SK-N-SH (cell line): ENCODE data around the gene LRRIQ1. TPM values are rescaled to one million over a fixed set of nuclear protein-coding genes. Genes with fewer than 3 reads are reported as not detected.

Experiments
- CTCF ChIA-PET: fragments of 300-600, 350-600 bp; formaldehyde crosslinking; extraction: SDS; loops from one replicate; lab custom pipeline; 2021; lab: Yijun Ruan, JAX
- POLR2A ChIA-PET: fragments of 350-600 bp; sonication (Branson Sonifier 250); formaldehyde crosslinking; extraction: SDS; loops from one replicate; lab custom pipeline; 2020; ENCODE audit warnings: antibody characterized with exemption, inconsistent platforms; lab: Yijun Ruan, JAX
- DNase-seq: peaks from one replicate; pipeline ENCODE4 v3.0.0; 2012
- H2AFZ ChIP-seq: fragments of 200-600 bp; sonication (generic); 2 replicates; pipeline ENCODE4 v1.8.1; 2016; ENCODE audit warnings: antibody characterized with exemption, mild to moderate bottlenecking, low read depth
- H3F3A ChIP-seq: fragments of 200-600 bp; sonication (generic); replicated peaks from 2 replicates; pipeline ENCODE3; 2016; ENCODE audit warnings: antibody characterized with exemption, mild to moderate bottlenecking; ENCODE audit not compliant: insufficient read depth
- H3K27ac ChIP-seq, 2 experiments: fragments of 200-500 bp in 1 of 2; fragments of 200-600 bp in 1 of 2; sonication (Bioruptor generic) in 1 of 2; sonication (generic), shearing (Covaris generic) in 1 of 2; 2 replicates each; pipeline versions ENCODE4 v1.5.1 to v1.6.1; 2014 to 2016; ENCODE audit warnings: low read depth in 2 of 2, inconsistent platforms in 1 of 2, low read length in 1 of 2, mild to moderate bottlenecking in 1 of 2, mixed read lengths in 1 of 2
- H3K27me3 ChIP-seq: fragments of 200-600 bp; sonication (generic), shearing (Covaris generic); 2 replicates; pipeline ENCODE4 v1.6.1; 2016; ENCODE audit warnings: mixed run types; ENCODE audit not compliant: insufficient read depth
- H3K36me3 ChIP-seq, 2 experiments: fragments of 200-500 bp in 1 of 2; fragments of 200-600 bp in 1 of 2; sonication (Bioruptor generic) in 1 of 2; sonication (generic) in 1 of 2; replicated peaks in 1 of 2; 2 replicates each; pipeline versions ENCODE3 to v1.5.1; 2014 to 2016; ENCODE audit warnings: low read length in 1 of 2, mild to moderate bottlenecking in 1 of 2; ENCODE audit not compliant: insufficient read depth in 2 of 2, control insufficient read depth in 1 of 2
- H3K4me1 ChIP-seq, 2 experiments: fragments of 200-500 bp in 1 of 2; fragments of 200-600 bp in 1 of 2; sonication (Bioruptor generic) in 1 of 2; sonication (generic), shearing (Covaris generic) in 1 of 2; 2 replicates each; pipeline versions ENCODE4 v1.5.1 to v1.6.1; 2014 to 2016; ENCODE audit warnings: low read depth in 1 of 2, low read length in 1 of 2, mixed run types in 1 of 2; ENCODE audit not compliant: insufficient read depth in 2 of 2, control insufficient read depth in 1 of 2
- H3K4me2 ChIP-seq: fragments of 200-600 bp; sonication (generic), shearing (Covaris generic); 2 replicates; pipeline ENCODE4 v1.6.1; 2017; ENCODE audit warnings: mixed run types
- H3K4me3 ChIP-seq, 2 experiments: fragments of 200-500 bp in 1 of 2; fragments of 200-600 bp in 1 of 2; sonication (Bioruptor generic) in 1 of 2; sonication (generic), shearing (Covaris generic) in 1 of 2; 2 replicates each; pipeline versions ENCODE4 v1.5.1 to v1.8.1; 2014 to 2016; ENCODE audit warnings: low read depth in 2 of 2, inconsistent platforms in 1 of 2, low read length in 1 of 2, mild to moderate bottlenecking in 1 of 2, mixed read lengths in 1 of 2, moderate library complexity in 1 of 2
- H3K79me2 ChIP-seq: fragments of 200-600 bp; sonication (generic); 2 replicates; pipeline ENCODE4 v1.8.1; 2017; ENCODE audit warnings: mild to moderate bottlenecking; ENCODE audit not compliant: insufficient read depth
- H3K9ac ChIP-seq: fragments of 200-600 bp; sonication (generic); 2 replicates; pipeline ENCODE4 v1.6.1; 2017; ENCODE audit warnings: mixed run types
- H3K9me2 ChIP-seq: fragments of 200-600 bp; sonication (generic); 2 replicates; pipeline ENCODE4 v1.6.1; 2017; ENCODE audit warnings: mixed run types
- H3K9me3 ChIP-seq: fragments of 200-600 bp; sonication (generic); 2 replicates; pipeline ENCODE4 v1.6.1; 2017; ENCODE audit warnings: mixed run types, mild to moderate bottlenecking, moderate library complexity
- H4K20me1 ChIP-seq: fragments of 200-600 bp; sonication (generic); 2 replicates; pipeline ENCODE4 v1.6.1; 2017; ENCODE audit warnings: mild to moderate bottlenecking, mixed run types; ENCODE audit not compliant: insufficient read depth
- CHD2 ChIP-seq: fragments of 150-350 bp; IDR thresholded peaks from 2 replicates; pipeline ENCODE4 v1.6.1; 2018; ENCODE audit warnings: low read length; ENCODE audit not compliant: partially characterized antibody
- EP300 ChIP-seq, 2 experiments: IDR thresholded peaks; 2 replicates each; pipeline versions ENCODE4 v1.4.0 to v1.6.1; 2012; ENCODE audit warnings: borderline replicate concordance in 1 of 2, low read depth in 1 of 2, low read length in 1 of 2
- FOSL2 ChIP-seq: IDR thresholded peaks from 2 replicates; pipeline ENCODE4 v1.4.0; 2012; ENCODE audit warnings: low read depth, mild to moderate bottlenecking, moderate library complexity, borderline replicate concordance
- FOXM1 ChIP-seq: IDR thresholded peaks from 2 replicates; pipeline ENCODE4 v1.4.0; 2012; ENCODE audit warnings: low read depth, mild to moderate bottlenecking
- GABPA ChIP-seq: IDR thresholded peaks from 2 replicates; pipeline ENCODE4 v1.4.0; 2012; ENCODE audit warnings: low read depth, mild to moderate bottlenecking
- IRF3 ChIP-seq: fragments of 150-350 bp; IDR thresholded peaks from 2 replicates; pipeline ENCODE4 v1.6.1; 2016; ENCODE audit warnings: mild to moderate bottlenecking, low read depth, low read length
- MEF2A ChIP-seq: IDR thresholded peaks from 2 replicates; pipeline ENCODE4 v1.4.0; 2012; ENCODE audit warnings: low read depth, borderline replicate concordance
- NFIC ChIP-seq: IDR thresholded peaks from 2 replicates; pipeline ENCODE4 v1.4.0; 2012; ENCODE audit warnings: borderline replicate concordance
- NRF1 ChIP-seq: IDR thresholded peaks from 2 replicates; pipeline ENCODE4 v1.6.1; 2012; ENCODE audit warnings: low read depth, mild to moderate bottlenecking, low read length
- POLR2AphosphoS5 ChIP-seq: IDR thresholded peaks from 2 replicates; pipeline ENCODE4 v1.6.1; 2012; ENCODE audit warnings: low read depth, low read length
- RAD21 ChIP-seq: IDR thresholded peaks from 2 replicates; pipeline ENCODE4 v1.6.1; 2012; ENCODE audit warnings: mild to moderate bottlenecking, low read length
- RCOR1 ChIP-seq: fragments of 150-350 bp; IDR thresholded peaks from 2 replicates; pipeline ENCODE4 v1.6.1; 2017; ENCODE audit warnings: antibody characterized with exemption, low read length
- RXRA ChIP-seq: IDR thresholded peaks from 2 replicates; pipeline ENCODE4 v1.4.0; 2012; ENCODE audit warnings: low read depth, mild to moderate bottlenecking, borderline replicate concordance
- SIN3A ChIP-seq: IDR thresholded peaks from 2 replicates; pipeline ENCODE4 v1.6.1; 2012; ENCODE audit warnings: low read depth, mild to moderate bottlenecking, low read length, moderate library complexity, borderline replicate concordance
- SMC3 ChIP-seq: IDR thresholded peaks from 2 replicates; pipeline ENCODE4 v1.6.1; 2012; ENCODE audit warnings: low read depth, low read length, improper control_type of control experiment
- TAF1 ChIP-seq: IDR thresholded peaks from 2 replicates; pipeline ENCODE4 v1.6.1; 2012; ENCODE audit warnings: low read depth, mild to moderate bottlenecking, low read length, moderate library complexity, borderline replicate concordance
- USF2 ChIP-seq: fragments of 150-350 bp; IDR thresholded peaks from 2 replicates; pipeline ENCODE4 v1.6.1; 2017; ENCODE audit warnings: antibody characterized with exemption, low read length, low read depth, borderline replicate concordance
- WGBS: methylation state at CpG from one replicate; pipeline ENCODE4 v1.1.6; 2017; ENCODE audit warnings: low lambda C conversion rate; 5-methylcytosine and 5-hydroxymethylcytosine counted together
- polyA plus RNA-seq, 3 experiments: library from polyadenylated mRNA; depleted of rRNA; stranded (reverse); fragments of >200 nt; gene quantifications; 2 replicates each; pipeline ENCODE4 v1.2.3, GENCODE V29; 2012
- TF ChIP-seq, protein P1 (sequence below): IDR thresholded peaks from 2 replicates; pipeline ENCODE4 v1.4.0; 2012; ENCODE audit warnings: low read depth, borderline replicate concordance
- TF ChIP-seq, protein P2 (sequence below): IDR thresholded peaks from 2 replicates; pipeline ENCODE4 v1.6.1; 2012; ENCODE audit warnings: mild to moderate bottlenecking, low read depth, low read length, moderate library complexity
- TF ChIP-seq, protein P3 (sequence below): IDR thresholded peaks from 2 replicates; pipeline ENCODE4; 2012

Gene LRRIQ1
- polyA plus RNA-seq, 1 of the 3 experiments (the other 2 are of a cell fraction), result 0.39 TPM

DNA sequence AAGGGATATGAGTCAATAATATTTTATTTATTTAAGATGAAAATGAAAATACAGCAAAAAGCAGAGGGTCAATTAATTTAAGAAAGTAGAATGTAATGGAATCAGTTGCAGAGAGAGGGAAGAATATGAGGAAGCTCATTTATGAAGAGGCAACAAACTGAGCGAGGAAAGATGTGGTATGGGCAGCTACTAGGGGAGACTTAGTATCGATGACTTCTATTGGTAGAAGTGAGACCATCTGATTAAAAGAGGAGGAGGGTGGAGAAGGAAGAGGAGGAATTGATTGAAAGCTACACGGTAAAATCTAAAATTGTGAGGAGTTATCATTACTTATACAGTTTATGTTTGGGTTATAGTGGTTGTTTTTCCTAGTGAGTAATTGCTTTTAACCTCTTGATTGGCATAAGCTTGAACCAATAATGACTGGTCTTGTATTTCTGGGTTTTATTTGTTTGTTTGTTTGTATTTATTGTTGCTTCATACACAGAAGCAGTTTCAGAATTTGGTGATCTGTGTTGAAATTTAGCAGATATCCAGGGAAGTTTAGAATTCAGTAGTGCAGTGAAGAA lies 121.0 kb downstream of the LRRIQ1 start (continued):
- TF ChIP-seq, protein P1, sequence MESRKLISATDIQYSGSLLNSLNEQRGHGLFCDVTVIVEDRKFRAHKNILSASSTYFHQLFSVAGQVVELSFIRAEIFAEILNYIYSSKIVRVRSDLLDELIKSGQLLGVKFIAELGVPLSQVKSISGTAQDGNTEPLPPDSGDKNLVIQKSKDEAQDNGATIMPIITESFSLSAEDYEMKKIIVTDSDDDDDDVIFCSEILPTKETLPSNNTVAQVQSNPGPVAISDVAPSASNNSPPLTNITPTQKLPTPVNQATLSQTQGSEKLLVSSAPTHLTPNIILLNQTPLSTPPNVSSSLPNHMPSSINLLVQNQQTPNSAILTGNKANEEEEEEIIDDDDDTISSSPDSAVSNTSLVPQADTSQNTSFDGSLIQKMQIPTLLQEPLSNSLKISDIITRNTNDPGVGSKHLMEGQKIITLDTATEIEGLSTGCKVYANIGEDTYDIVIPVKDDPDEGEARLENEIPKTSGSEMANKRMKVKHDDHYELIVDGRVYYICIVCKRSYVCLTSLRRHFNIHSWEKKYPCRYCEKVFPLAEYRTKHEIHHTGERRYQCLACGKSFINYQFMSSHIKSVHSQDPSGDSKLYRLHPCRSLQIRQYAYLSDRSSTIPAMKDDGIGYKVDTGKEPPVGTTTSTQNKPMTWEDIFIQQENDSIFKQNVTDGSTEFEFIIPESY, result no peak
- TF ChIP-seq TAF1 (no peak), RXRA (no peak), SMC3 (no peak), FOXM1 (no peak), FOSL2 (no peak), RCOR1 (no peak), POLR2AphosphoS5 (no peak), NRF1 (no peak), RAD21 (no peak)
- TF ChIP-seq, protein P2, sequence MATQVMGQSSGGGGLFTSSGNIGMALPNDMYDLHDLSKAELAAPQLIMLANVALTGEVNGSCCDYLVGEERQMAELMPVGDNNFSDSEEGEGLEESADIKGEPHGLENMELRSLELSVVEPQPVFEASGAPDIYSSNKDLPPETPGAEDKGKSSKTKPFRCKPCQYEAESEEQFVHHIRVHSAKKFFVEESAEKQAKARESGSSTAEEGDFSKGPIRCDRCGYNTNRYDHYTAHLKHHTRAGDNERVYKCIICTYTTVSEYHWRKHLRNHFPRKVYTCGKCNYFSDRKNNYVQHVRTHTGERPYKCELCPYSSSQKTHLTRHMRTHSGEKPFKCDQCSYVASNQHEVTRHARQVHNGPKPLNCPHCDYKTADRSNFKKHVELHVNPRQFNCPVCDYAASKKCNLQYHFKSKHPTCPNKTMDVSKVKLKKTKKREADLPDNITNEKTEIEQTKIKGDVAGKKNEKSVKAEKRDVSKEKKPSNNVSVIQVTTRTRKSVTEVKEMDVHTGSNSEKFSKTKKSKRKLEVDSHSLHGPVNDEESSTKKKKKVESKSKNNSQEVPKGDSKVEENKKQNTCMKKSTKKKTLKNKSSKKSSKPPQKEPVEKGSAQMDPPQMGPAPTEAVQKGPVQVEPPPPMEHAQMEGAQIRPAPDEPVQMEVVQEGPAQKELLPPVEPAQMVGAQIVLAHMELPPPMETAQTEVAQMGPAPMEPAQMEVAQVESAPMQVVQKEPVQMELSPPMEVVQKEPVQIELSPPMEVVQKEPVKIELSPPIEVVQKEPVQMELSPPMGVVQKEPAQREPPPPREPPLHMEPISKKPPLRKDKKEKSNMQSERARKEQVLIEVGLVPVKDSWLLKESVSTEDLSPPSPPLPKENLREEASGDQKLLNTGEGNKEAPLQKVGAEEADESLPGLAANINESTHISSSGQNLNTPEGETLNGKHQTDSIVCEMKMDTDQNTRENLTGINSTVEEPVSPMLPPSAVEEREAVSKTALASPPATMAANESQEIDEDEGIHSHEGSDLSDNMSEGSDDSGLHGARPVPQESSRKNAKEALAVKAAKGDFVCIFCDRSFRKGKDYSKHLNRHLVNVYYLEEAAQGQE, result no peak

DNA sequence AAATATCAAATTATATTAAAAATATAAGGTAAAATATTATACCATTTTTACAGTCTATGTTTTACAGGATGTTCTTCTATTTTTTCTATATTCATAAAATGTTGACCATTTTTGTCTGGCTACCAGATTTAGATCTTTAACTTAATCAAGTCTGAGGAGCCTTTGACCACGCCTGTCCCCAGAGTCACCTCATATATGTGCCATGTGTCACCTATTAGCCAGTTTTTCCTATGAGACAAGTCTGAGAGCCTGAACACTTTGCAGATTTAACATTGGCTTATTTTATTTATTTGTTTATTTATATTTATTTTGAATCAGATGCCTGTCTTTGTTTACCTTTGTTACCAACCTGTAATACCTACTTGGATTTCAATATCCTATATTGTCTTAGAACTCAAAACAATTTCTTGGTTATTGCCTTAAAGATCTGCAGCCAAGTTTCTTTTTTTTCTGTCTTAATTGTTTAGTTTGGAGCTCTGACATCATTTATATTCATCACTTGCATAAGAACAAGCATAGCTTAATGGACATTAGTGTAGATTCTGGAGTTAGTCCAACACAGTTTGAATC lies 127.7 kb downstream of the LRRIQ1 start:
- no peak overlapping the region for H3K27ac ChIP-seq
- ChIA-PET CTCF (no interaction called here), POLR2A (no interaction called here)
- H3K36me3 ChIP-seq, result no peaks in the 10 kb centered on the region
- no peak overlapping the region for H3K4me3 ChIP-seq
- no peaks in the 10 kb centered on the region for H3K9me3 ChIP-seq
- no peak for DNase-seq
- H3K79me2 ChIP-seq, result no peaks in the 10 kb centered on the region
- 0 out of 2 replicates have a peak, but pooled peaks cover 1% of the 10 kb centered on the region for H3K9me2 ChIP-seq
- peaks cover 2% of the 10 kb centered on the region for H3F3A ChIP-seq
- H2AFZ ChIP-seq, result no peak overlapping the region
- no peak overlapping the region for H3K9ac ChIP-seq
- no peak overlapping the region for H3K4me2 ChIP-seq
- H3K4me1 ChIP-seq, result no peaks in the 10 kb centered on the region
- 58% methylated on average over 1 of the region's 1 CpG for WGBS
- H3K27me3 ChIP-seq, result no peaks in the 10 kb centered on the region
- no peaks in the 10 kb centered on the region for H4K20me1 ChIP-seq
- TF ChIP-seq TAF1 (no peak), EP300 (IDR thresholded peaks at IDR 0.05; ENCODE audit: borderline replicate concordance in 1 of 2, low read depth in 1 of 2, low read length in 1 of 2) (no peak), SIN3A (no peak), CHD2 (no peak), RAD21 (no peak), USF2 (no peak), FOXM1 (no peak), NFIC (no peak), MEF2A (no peak), GABPA (no peak), IRF3 (no peak)
- TF ChIP-seq, protein P3, sequence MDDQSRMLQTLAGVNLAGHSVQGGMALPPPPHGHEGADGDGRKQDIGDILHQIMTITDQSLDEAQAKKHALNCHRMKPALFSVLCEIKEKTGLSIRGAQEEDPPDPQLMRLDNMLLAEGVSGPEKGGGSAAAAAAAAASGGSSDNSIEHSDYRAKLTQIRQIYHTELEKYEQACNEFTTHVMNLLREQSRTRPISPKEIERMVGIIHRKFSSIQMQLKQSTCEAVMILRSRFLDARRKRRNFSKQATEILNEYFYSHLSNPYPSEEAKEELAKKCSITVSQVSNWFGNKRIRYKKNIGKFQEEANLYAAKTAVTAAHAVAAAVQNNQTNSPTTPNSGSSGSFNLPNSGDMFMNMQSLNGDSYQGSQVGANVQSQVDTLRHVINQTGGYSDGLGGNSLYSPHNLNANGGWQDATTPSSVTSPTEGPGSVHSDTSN, result no peak
